H1 (cell line): ENCODE results near the gene DNAJC7. TPM values are rescaled to one million over a fixed set of nuclear protein-coding genes. Genes with fewer than 3 reads are reported as not detected.

Source experiments
- CTCF ChIA-PET: fragments of 300-600 bp; sonication (Branson Sonifier 250); formaldehyde crosslinking; loops from one replicate; lab custom pipeline; 2021; ENCODE audit not compliant: partially characterized antibody; lab: Charles Lee
- POLR2A ChIA-PET: fragments of 300-600 bp; sonication (Branson Sonifier 250); formaldehyde crosslinking; loops from one replicate; lab custom pipeline; 2021; ENCODE audit warnings: inconsistent platforms; ENCODE audit not compliant: partially characterized antibody; lab: Charles Lee
- DNase-seq, 2 experiments: peaks; one replicate each; pipeline versions ENCODE4 v3.0.0 to v3.0.0-alpha.2; 2010 to 2022; ENCODE audit warnings: low spot score in 2 of 2, low read depth in 1 of 2, mixed read lengths in 1 of 2
- FAIRE-seq: peaks from 2 replicates; lab custom pipeline; 2011; peaks lifted over from hg19 to GRCh38; lab: Jason Lieb, UNC
- H2AFZ ChIP-seq: 2 replicates; pipeline ENCODE4 v1.8.1; 2012; ENCODE audit warnings: low read length, inconsistent platforms
- H2AK5ac ChIP-seq: 2 replicates; pipeline ENCODE4 v1.6.1; 2013; ENCODE audit warnings: low read depth, low read length
- H2BK120ac ChIP-seq: replicated peaks from 2 replicates; pipeline ENCODE3; 2013; ENCODE audit warnings: low read depth, low read length, inconsistent platforms
- H2BK12ac ChIP-seq: 2 replicates; pipeline ENCODE4 v1.6.1; 2013; ENCODE audit warnings: low read depth, low read length
- H2BK15ac ChIP-seq: 2 replicates; pipeline ENCODE4 v1.6.1; 2013; ENCODE audit warnings: low read length
- H2BK20ac ChIP-seq: 2 replicates; pipeline ENCODE4 v1.6.1; 2013; ENCODE audit warnings: low read length
- H2BK5ac ChIP-seq: 2 replicates; pipeline ENCODE4 v1.6.1; 2013; ENCODE audit warnings: low read depth, low read length
- H3K14ac ChIP-seq: 2 replicates; pipeline ENCODE4 v1.6.1; 2013; ENCODE audit warnings: inconsistent platforms; ENCODE audit not compliant: insufficient read length
- H3K18ac ChIP-seq: 2 replicates; pipeline ENCODE4 v1.6.1; 2013; ENCODE audit warnings: low read length; ENCODE audit errors: extremely low read depth
- H3K23ac ChIP-seq: 2 replicates; pipeline ENCODE4 v1.6.1; 2013; ENCODE audit warnings: inconsistent platforms; ENCODE audit not compliant: insufficient read length
- H3K23me2 ChIP-seq: 2 replicates; pipeline ENCODE4 v1.6.1; 2013; ENCODE audit warnings: low read depth, low read length
- H3K27ac ChIP-seq: 2 replicates; pipeline ENCODE4 v1.6.1; 2011; ENCODE audit warnings: low read depth, low read length, inconsistent platforms
- H3K27me3 ChIP-seq, 4 experiments: replicated peaks in 1 of 4; 1 replicate in 1 of 4; 2 replicates in 3 of 4; pipeline versions ENCODE4 v1.6.1 to v1.8.1; 2011 to 2013; ENCODE audit warnings: low read length in 3 of 4, mild to moderate bottlenecking in 3 of 4, inconsistent platforms in 2 of 4, mixed read lengths in 2 of 4, moderate library complexity in 1 of 4; ENCODE audit not compliant: control insufficient read depth in 3 of 4, insufficient read depth in 3 of 4; ENCODE audit errors: extremely low read depth in 1 of 4
- H3K36me3 ChIP-seq, 4 experiments: 2 replicates each; pipeline versions ENCODE4 v1.6.1 to v1.8.1; 2011 to 2013; ENCODE audit warnings: mild to moderate bottlenecking in 4 of 4, low read length in 3 of 4, moderate library complexity in 2 of 4, control low read depth in 1 of 4, inconsistent platforms in 1 of 4; ENCODE audit not compliant: insufficient read depth in 4 of 4, control insufficient read depth in 2 of 4
- H3K4ac ChIP-seq: replicated peaks from 2 replicates; pipeline ENCODE3; 2013; ENCODE audit warnings: low read length, low read depth, mixed read lengths, inconsistent platforms; ENCODE audit not compliant: insufficient read length
- H3K4me1 ChIP-seq, 4 experiments: replicated peaks in 1 of 4; 1 replicate in 1 of 4; 2 replicates in 3 of 4; pipeline versions ENCODE4 v1.6.1 to v1.8.1; 2011 to 2013; ENCODE audit warnings: low read length in 3 of 4, inconsistent platforms in 2 of 4, mixed read lengths in 1 of 4; ENCODE audit not compliant: insufficient read depth in 4 of 4, control insufficient read depth in 3 of 4
- H3K4me2 ChIP-seq, 2 experiments: 2 replicates each; pipeline versions ENCODE4 v1.6.1 to v1.8.1; 2011 to 2013; ENCODE audit warnings: low read depth in 2 of 2, low read length in 2 of 2, control low read depth in 1 of 2, inconsistent platforms in 1 of 2, mild to moderate bottlenecking in 1 of 2; ENCODE audit not compliant: insufficient read depth in 1 of 2
- H3K4me3 ChIP-seq, 4 experiments: fragments of 200-600, 300-600 bp in 1 of 4; sonication (generic), shearing (Covaris generic), sonication (Bioruptor Twin) in 1 of 4; 2 replicates each; pipeline versions ENCODE4 v1.5.1 to v1.8.1; 2011 to 2016; ENCODE audit warnings: low read length in 4 of 4, low read depth in 3 of 4, control low read depth in 2 of 4, inconsistent platforms in 2 of 4, mild to moderate bottlenecking in 2 of 4, mixed read lengths in 1 of 4, moderate library complexity in 1 of 4; ENCODE audit not compliant: insufficient read depth in 2 of 4; ENCODE audit errors: extremely low read depth in 1 of 4
- H3K56ac ChIP-seq: replicated peaks from 2 replicates; pipeline ENCODE3; 2013; ENCODE audit warnings: low read depth, mild to moderate bottlenecking, mixed read lengths, low read length, inconsistent platforms; ENCODE audit not compliant: insufficient read length
- H3K79me1 ChIP-seq: 2 replicates; pipeline ENCODE4 v1.6.1; 2013; ENCODE audit warnings: low read depth, low read length, control low read depth
- H3K79me2 ChIP-seq, 2 experiments: 2 replicates each; pipeline versions ENCODE4 v1.6.1 to v1.8.1; 2012 to 2013; ENCODE audit warnings: low read length in 2 of 2, mild to moderate bottlenecking in 2 of 2, inconsistent platforms in 1 of 2; ENCODE audit not compliant: insufficient read depth in 2 of 2, control insufficient read depth in 1 of 2
- H3K9ac ChIP-seq, 4 experiments: replicated peaks in 1 of 4; 1 replicate in 1 of 4; 2 replicates in 3 of 4; pipeline versions ENCODE4 v1.6.1 to v1.8.1; 2011 to 2013; ENCODE audit warnings: low read depth in 3 of 4, low read length in 3 of 4, control low read depth in 2 of 4, mild to moderate bottlenecking in 2 of 4, moderate library complexity in 2 of 4, inconsistent platforms in 1 of 4; ENCODE audit errors: extremely low read depth in 1 of 4
- H3K9me3 ChIP-seq, 2 experiments: 2 replicates each; pipeline versions ENCODE4 v1.6.1 to v1.8.1; 2012 to 2013; ENCODE audit warnings: mild to moderate bottlenecking in 2 of 2, moderate library complexity in 2 of 2, control low read depth in 1 of 2, inconsistent platforms in 1 of 2, low read depth in 1 of 2, low read length in 1 of 2, mixed read lengths in 1 of 2; ENCODE audit not compliant: insufficient read depth in 2 of 2
- H4K20me1 ChIP-seq, 2 experiments: replicated peaks in 1 of 2; 2 replicates each; pipeline versions ENCODE3 to v1.8.1; 2011 to 2013; ENCODE audit warnings: inconsistent platforms in 2 of 2, low read length in 2 of 2, mild to moderate bottlenecking in 1 of 2; ENCODE audit not compliant: insufficient read depth in 2 of 2, control insufficient read depth in 1 of 2
- H4K5ac ChIP-seq: 2 replicates; pipeline ENCODE4 v1.6.1; 2013; ENCODE audit warnings: low read length, low read depth, mixed read lengths, inconsistent platforms; ENCODE audit not compliant: insufficient read length
- H4K8ac ChIP-seq: 2 replicates; pipeline ENCODE4 v1.8.0; 2013; ENCODE audit warnings: mild to moderate bottlenecking, moderate library complexity, low read length, inconsistent platforms; ENCODE audit not compliant: insufficient read depth; ENCODE audit errors: extremely low read depth
- H4K91ac ChIP-seq: replicated peaks from 2 replicates; pipeline ENCODE3; 2013; ENCODE audit warnings: low read length, mixed read lengths, inconsistent platforms; ENCODE audit not compliant: insufficient read length
- CTCF ChIP-seq, 3 experiments: IDR thresholded peaks; 1 replicate in 2 of 3; 2 replicates in 1 of 3; pipeline versions ENCODE4 v1.5.1 to v1.6.1; 2011; ENCODE audit warnings: low read length in 3 of 3, mild to moderate bottlenecking in 3 of 3, inconsistent platforms in 2 of 3, low read depth in 1 of 3, moderate library complexity in 1 of 3; ENCODE audit not compliant: insufficient read depth in 1 of 3; ENCODE audit errors: control extremely low read depth in 1 of 3
- PHF8 ChIP-seq: fragments of 200-600 bp; sonication (generic); conservative IDR thresholded peaks from 2 replicates; pipeline ENCODE4 v1.7.1; 2012; ENCODE audit warnings: low read depth, mild to moderate bottlenecking, inconsistent platforms, low read length, moderate library complexity
- SIN3A ChIP-seq, 2 experiments: IDR thresholded peaks in 1 of 2; conservative IDR thresholded peaks in 1 of 2; 2 replicates each; pipeline ENCODE4 v1.6.1; 2011 to 2012; ENCODE audit warnings: low read length in 2 of 2, improper control_type of control experiment in 1 of 2, low read depth in 1 of 2, mild to moderate bottlenecking in 1 of 2
- WGBS, 2 experiments: shearing (Covaris generic) in 1 of 2; methylation state at CpG; one replicate each; pipeline versions ENCODE4 v1.1.6 to v1.1.7; 2013 to 2015; ENCODE audit warnings: low lambda C conversion rate in 2 of 2, mixed read lengths in 2 of 2, inconsistent platforms in 1 of 2, low coverage in 1 of 2, missing lambda C conversion rate in 1 of 2; ENCODE audit not compliant: insufficient replicate concordance in 2 of 2, insufficient coverage in 1 of 2, insufficient read length in 1 of 2; ENCODE audit errors: extremely low coverage in 1 of 2, missing lambda C conversion rate in 1 of 2; 5-methylcytosine and 5-hydroxymethylcytosine counted together
- polyA plus RNA-seq, 7 experiments: library from polyadenylated mRNA; depleted of rRNA in 3 of 7; stranded (reverse) in 5 of 7; unstranded in 2 of 7; fragments of >200 nt in 5 of 7; fragments of 200-250 nt in 2 of 7; gene quantifications; 1 replicate in 5 of 7; 2 replicates in 1 of 7; 4 replicates in 1 of 7; pipeline versions ENCODE4 v1.2.1 to v1.2.3, GENCODE V29; 2011 to 2013; ENCODE audit warnings: missing spikeins in 2 of 7, mixed read lengths in 2 of 7
- total RNA-seq: library from RNA; stranded (reverse); fragmentation: NEBNext Ultra II Directional; extraction: Animal tissue kit (Norgen Biotek cat#: 25700); gene quantifications from 2 replicates; pipeline ENCODE4 v1.2.1, GENCODE V29; 2021
- TF ChIP-seq, protein P1 (sequence below): IDR thresholded peaks from 2 replicates; pipeline ENCODE4 v1.6.1; 2012; ENCODE audit warnings: low read length, inconsistent platforms
- TF ChIP-seq, protein P2 (sequence below): IDR thresholded peaks from 2 replicates; pipeline ENCODE4 v1.6.1; 2012; ENCODE audit warnings: inconsistent platforms

The DNAJC7 gene
- total and polyA plus RNA-seq, 2 of the 8 experiments (the other 6 are each of a cell fraction or from before 2014, with no cell fraction given), result 31.0 to 148 TPM

DNA sequence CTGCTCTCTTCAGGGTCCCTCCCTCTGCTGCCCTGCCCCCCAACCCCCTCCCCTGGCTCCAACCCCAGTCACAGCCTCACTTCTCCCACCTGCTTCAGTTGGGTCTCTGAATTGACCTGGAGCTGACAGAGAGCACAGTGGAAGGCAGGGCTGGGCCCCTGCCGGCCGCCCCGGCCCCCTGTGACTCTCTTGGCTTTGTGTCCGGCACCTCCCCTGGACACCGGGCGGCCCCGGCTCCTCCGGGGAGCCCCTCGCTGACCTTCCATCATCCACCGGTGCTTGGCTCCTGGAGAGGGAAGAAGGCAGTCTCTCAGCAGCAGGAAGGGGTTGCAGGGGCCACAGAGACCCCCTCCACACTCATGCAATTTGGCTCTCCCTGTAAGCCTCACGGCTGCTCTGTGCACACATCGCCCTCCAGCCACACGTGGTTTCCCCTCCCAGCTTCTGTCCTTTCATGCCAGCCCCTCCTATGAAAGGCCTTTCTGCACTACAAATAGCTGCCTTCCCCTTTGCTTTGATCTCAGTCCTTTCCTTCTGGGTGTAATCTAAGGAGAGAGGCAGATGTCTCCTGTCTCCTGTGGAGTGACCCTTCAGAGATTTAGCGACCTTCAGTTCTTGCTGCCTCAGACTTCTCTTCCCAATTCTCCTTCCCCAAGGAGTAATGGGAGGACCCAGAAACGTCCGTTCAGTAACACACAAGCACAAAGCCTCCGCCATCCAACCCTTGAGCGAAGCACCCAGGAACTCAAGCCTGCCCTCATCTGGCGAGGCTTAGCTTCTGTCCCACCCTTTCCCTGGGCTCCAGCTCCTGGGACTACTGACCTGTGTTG, 10.9 kb upstream of the DNAJC7 start:
- Histone ChIP-seq H3K4me2 (peak overlapping the region; percentile 1 to 21; a peak in 3 of 4 replicates), H2AFZ (peak overlapping the region; percentile 60), H3K79me2 (no peaks in the 10 kb centered on the region), H3K14ac (no peak overlapping the region), H3K4me3 (no peak overlapping the region), H3K27me3 (no peaks in the 10 kb centered on the region), H2BK20ac (0 out of 2 replicates have a peak overlapping the region, but pooled peaks have one; percentile 9), H2AK5ac (no peak overlapping the region), H4K20me1 (no peaks in the 10 kb centered on the region), H4K8ac (no peak overlapping the region), H3K79me1 (0 out of 2 replicates have a peak, but pooled peaks cover 2% of the 10 kb centered on the region), H3K56ac (no peak overlapping the region), H3K36me3 (peaks cover 6 to 15% (median 9%) of the 10 kb centered on the region in 4 experiments; a peak in 6 of 8 replicates), H2BK5ac (no peak overlapping the region; the same call in 1 of the 2 replicates), H3K18ac (peak overlapping the region; percentile 79; the same call in 1 of the 2 replicates), H4K5ac (no peak overlapping the region), H3K27ac (no peak overlapping the region), H3K4ac (no peak overlapping the region), H3K9me3 (no peaks in the 10 kb centered on the region), H3K23me2 (0 out of 2 replicates have a peak, but pooled peaks cover 2% of the 10 kb centered on the region), H4K91ac (peak overlapping the region; percentile 48), H2BK15ac (no peak overlapping the region), H3K4me1 (peaks cover 0 to 12% (median 5%) of the 10 kb centered on the region in 4 experiments; a peak in 4 of 7 replicates), H2BK12ac (peak overlapping the region; percentile 63; the same call in 1 of the 2 replicates), H3K9ac (no peak overlapping the region), H2BK120ac (no peak overlapping the region), H3K23ac (no peak overlapping the region)
- DNase-seq, result peak in 1 of 2 experiments; percentile 77
- FAIRE-seq, result peak; percentile 86
- ChIA-PET CTCF (interaction anchor here (0.7 to 38.8 kb wide), 22 partner anchors 11 to 195 kb away, joined by 3 to 1084 read pairs (median 5); partner anchors contain the start of genes CNP, DHX58, DNAJC7 and HSPB9), POLR2A (interaction anchor here (0.9 to 6.0 kb wide), 12 partner anchors 8 to 508 kb away, joined by 3 to 51 read pairs (median 4); partner anchors contain the start of genes DHX58, DNAJC7, HSPB9 and KAT2A)
- WGBS, 2 experiments, result 62% methylated on average over 18 of the region's 19 CpGs; no CpG with 5 or more reads in 1 of the 2 experiments
- peak; percentile 65 to 91 (median 80) for TF ChIP-seq CTCF (IDR thresholded peaks at IDR 0.05; ENCODE audit: control extremely low read depth in 1 of 3, insufficient read depth in 1 of 3, low read depth in 1 of 3, low read length in 3 of 3)
- TF ChIP-seq, protein P1, sequence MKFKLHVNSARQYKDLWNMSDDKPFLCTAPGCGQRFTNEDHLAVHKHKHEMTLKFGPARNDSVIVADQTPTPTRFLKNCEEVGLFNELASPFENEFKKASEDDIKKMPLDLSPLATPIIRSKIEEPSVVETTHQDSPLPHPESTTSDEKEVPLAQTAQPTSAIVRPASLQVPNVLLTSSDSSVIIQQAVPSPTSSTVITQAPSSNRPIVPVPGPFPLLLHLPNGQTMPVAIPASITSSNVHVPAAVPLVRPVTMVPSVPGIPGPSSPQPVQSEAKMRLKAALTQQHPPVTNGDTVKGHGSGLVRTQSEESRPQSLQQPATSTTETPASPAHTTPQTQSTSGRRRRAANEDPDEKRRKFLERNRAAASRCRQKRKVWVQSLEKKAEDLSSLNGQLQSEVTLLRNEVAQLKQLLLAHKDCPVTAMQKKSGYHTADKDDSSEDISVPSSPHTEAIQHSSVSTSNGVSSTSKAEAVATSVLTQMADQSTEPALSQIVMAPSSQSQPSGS, result no peak
- no peak for TF ChIP-seq SIN3A (conservative IDR thresholded peaks at IDR 0.05 in 1 of 2, IDR thresholded peaks at IDR 0.05 in 1 of 2; ENCODE audit: low read depth in 1 of 2, low read length in 2 of 2)
- TF ChIP-seq, protein P2, sequence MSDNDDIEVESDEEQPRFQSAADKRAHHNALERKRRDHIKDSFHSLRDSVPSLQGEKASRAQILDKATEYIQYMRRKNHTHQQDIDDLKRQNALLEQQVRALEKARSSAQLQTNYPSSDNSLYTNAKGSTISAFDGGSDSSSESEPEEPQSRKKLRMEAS, result peak; percentile 60
- no peak for TF ChIP-seq PHF8
